Fibroblast of lung (primary cell): ENCODE data around the gene MANBA. TPM values are rescaled to one million over a fixed set of nuclear protein-coding genes. Genes with fewer than 3 reads are reported as not detected.

Source experiments
- DNase-seq, 2 donors: peaks; one replicate each; pipeline versions ENCODE4 v3.0.0 to v3.0.0-alpha.2; 2010; ENCODE audit warnings: low read depth in 2 of 2
- H2AFZ ChIP-seq: 2 replicates; pipeline ENCODE4 v1.5.1; 2012; ENCODE audit warnings: low read length, control low read depth, inconsistent platforms
- H3K27ac ChIP-seq: 2 replicates; pipeline ENCODE4 v1.5.1; 2011; ENCODE audit warnings: low read length, control low read depth; ENCODE audit not compliant: insufficient read depth
- H3K27me3 ChIP-seq: 2 replicates; pipeline ENCODE4 v1.5.1; 2011; ENCODE audit warnings: mild to moderate bottlenecking, low read length; ENCODE audit not compliant: control insufficient read depth, insufficient read depth
- H3K36me3 ChIP-seq: 2 replicates; pipeline ENCODE4 v1.5.1; 2011; ENCODE audit warnings: low read length; ENCODE audit not compliant: control insufficient read depth, insufficient read depth
- H3K4me1 ChIP-seq: 2 replicates; pipeline ENCODE4 v1.5.1; 2011; ENCODE audit warnings: low read length; ENCODE audit not compliant: control insufficient read depth, insufficient read depth; ENCODE audit errors: extremely low read depth
- H3K4me2 ChIP-seq: 2 replicates; pipeline ENCODE4 v1.5.1; 2011; ENCODE audit warnings: low read length, control low read depth; ENCODE audit not compliant: insufficient read depth; ENCODE audit errors: extremely low read depth
- H3K4me3 ChIP-seq, 4 experiments: fragments of 200-600 bp in 1 of 4; sonication (generic) in 1 of 4; replicated peaks in 1 of 4; 2 replicates each; pipeline ENCODE4 v1.5.1; 2011 to 2016; ENCODE audit warnings: low read length in 4 of 4, low read depth in 3 of 4, mild to moderate bottlenecking in 3 of 4, control low read depth in 2 of 4, inconsistent platforms in 1 of 4, mixed read lengths in 1 of 4; ENCODE audit not compliant: insufficient read depth in 1 of 4; ENCODE audit errors: control extremely low read depth in 1 of 4
- H3K79me2 ChIP-seq: 2 replicates; pipeline ENCODE4 v1.5.1; 2012; ENCODE audit warnings: mild to moderate bottlenecking, low read length, inconsistent platforms; ENCODE audit not compliant: control insufficient read depth, insufficient read depth
- H3K9ac ChIP-seq: 2 replicates; pipeline ENCODE4 v1.5.1; 2011; ENCODE audit warnings: mild to moderate bottlenecking, low read length, control low read depth; ENCODE audit not compliant: insufficient read depth
- H3K9me3 ChIP-seq: 2 replicates; pipeline ENCODE4 v1.5.1; 2012; ENCODE audit warnings: low read depth, low read length; ENCODE audit not compliant: control insufficient read depth, insufficient read depth
- H4K20me1 ChIP-seq: 2 replicates; pipeline ENCODE4 v1.5.1; 2011; ENCODE audit warnings: low read length; ENCODE audit not compliant: control insufficient read depth, insufficient read depth; ENCODE audit errors: extremely low read depth
- CTCF ChIP-seq, 2 donors: IDR thresholded peaks in 1 of 2; conservative IDR thresholded peaks in 1 of 2; 1 replicate in 1 of 2; 2 replicates in 1 of 2; pipeline ENCODE4 v1.5.1; 2011 to 2012; ENCODE audit warnings: low read length in 2 of 2, control low read depth in 1 of 2, inconsistent platforms in 1 of 2, low read depth in 1 of 2, mild to moderate bottlenecking in 1 of 2
- EZH2 ChIP-seq: IDR thresholded peaks from 2 replicates; pipeline ENCODE4 v1.5.1; 2012; ENCODE audit warnings: low read length, control low read depth, mild to moderate bottlenecking; ENCODE audit errors: missing control alignments
- polyA plus RNA-seq, 2 donors: library from polyadenylated mRNA; depleted of rRNA in 1 of 2; stranded (reverse) in 1 of 2; unstranded in 1 of 2; fragments of >200 nt; gene quantifications; 2 replicates each; pipeline ENCODE4 v1.2.1, GENCODE V29; 2011 to 2012; ENCODE audit warnings: missing spikeins in 1 of 2
- total RNA-seq: library from RNA; depleted of rRNA; stranded (reverse); fragments of >200 nt; gene quantifications from 2 replicates; pipeline ENCODE4 v1.2.1, GENCODE V29; 2014

The MANBA gene
- total and polyA plus RNA-seq, 2 donors (not counting 1 experiment from before 2014, with no cell fraction given) = 13.4 to 97.9 TPM

GRCh38 chr4:102667001-102667400 lies 93.8 kb downstream of the MANBA start:
- Histone ChIP-seq H3K36me3 (no peaks in the 10 kb centered on the region), H3K27ac (no peak overlapping the region), H3K27me3 (no peaks in the 10 kb centered on the region), H3K4me3 (no peak overlapping the region), H2AFZ (no peak overlapping the region), H3K9ac (no peak overlapping the region), H4K20me1 (no peaks in the 10 kb centered on the region), H3K4me2 (no peak overlapping the region), H3K9me3 (no peaks in the 10 kb centered on the region), H3K4me1 (no peaks in the 10 kb centered on the region), H3K79me2 (no peaks in the 10 kb centered on the region)
- DNase-seq = no peak
- TF ChIP-seq CTCF (conservative IDR thresholded peaks at IDR 0.05 in 1 of 2, IDR thresholded peaks at IDR 0.05 in 1 of 2; ENCODE audit: low read depth in 1 of 2, low read length in 2 of 2) = no peak

- H3K27me3 ChIP-seq = no peaks in the 10 kb centered on the region
- H3K4me1 ChIP-seq = no peaks in the 10 kb centered on the region
- H3K9me3 ChIP-seq = no peaks in the 10 kb centered on the region
- H4K20me1 ChIP-seq = no peaks in the 10 kb centered on the region
- no peak for TF ChIP-seq EZH2
- H3K27ac ChIP-seq = no peak overlapping the region
- peak in 1 of 2 donors; percentile 49 for DNase-seq
- H3K79me2 ChIP-seq = no peaks in the 10 kb centered on the region
- no peak overlapping the region for H3K9ac ChIP-seq
- no peaks in the 10 kb centered on the region for H3K36me3 ChIP-seq
- H3K4me2 ChIP-seq = no peak overlapping the region
- no peak overlapping the region for H2AFZ ChIP-seq
- no peak overlapping the region for H3K4me3 ChIP-seq
Observed at GRCh38 chr4:102665527-102665926, 95.2 kb downstream of the MANBA start.

- no peak overlapping the region for H2AFZ ChIP-seq
Observed at GRCh38 chr4:102663073-102663472, 97.7 kb downstream of the MANBA start.

More at GRCh38 chr4:102663073-102663472, 97.7 kb downstream of the MANBA start:
- Histone ChIP-seq H4K20me1 (no peaks in the 10 kb centered on the region), H3K27me3 (no peaks in the 10 kb centered on the region), H3K79me2 (no peaks in the 10 kb centered on the region), H3K4me3 (no peak overlapping the region), H3K9me3 (no peaks in the 10 kb centered on the region), H3K4me1 (no peaks in the 10 kb centered on the region), H3K9ac (no peak overlapping the region), H3K4me2 (no peak overlapping the region), H3K27ac (no peak overlapping the region), H3K36me3 (no peaks in the 10 kb centered on the region)
- TF ChIP-seq CTCF (conservative IDR thresholded peaks at IDR 0.05 in 1 of 2, IDR thresholded peaks at IDR 0.05 in 1 of 2; ENCODE audit: low read depth in 1 of 2, low read length in 2 of 2) (no peak), EZH2 (no peak)
- peak; percentile 38 to 86 for DNase-seq
